HG03378 (cell line): ENCODE results near the gene THAP2.
A peak's percentile ranks its signal among the peaks of the same experiment; 100 is the strongest.

Experiments
- ATAC-seq: cut with Tn5 transposase; IDR thresholded peaks from one replicate; pipeline ENCODE4 v1.9.1; 2021; ENCODE audit warnings: mild to moderate bottlenecking, moderate library complexity; ENCODE audit not compliant: unreplicated experiment

The THAP2 gene

GRCh38 chr12:71663561-71664410 lies at the start of gene THAP2, which contains the start of gene ZFC3H1:
TSS of gene THAP2 (plus strand) at chr12:71664301. CDS start at chr12:71664510, 209 bp downstream.
TSS of gene ZFC3H1 (minus strand) at chr12:71663848. CDS start at chr12:71663610, 238 bp downstream.
- ATAC-seq = peak; percentile 97

- ATAC-seq = no peak
Measured at GRCh38 chr12:71621938-71622337, 42.2 kb upstream of the THAP2 start.

- no peak for ATAC-seq
Measured at GRCh38 chr12:71625476-71625875, 38.6 kb upstream of the THAP2 start.

GRCh38 chr12:71626098-71626497 lies 38.0 kb upstream of the THAP2 start:
- no peak for ATAC-seq

- no peak for ATAC-seq
Measured at GRCh38 chr12:71626768-71627167, 37.3 kb upstream of the THAP2 start.

GRCh38 chr12:71627438-71628002 lies 36.6 kb upstream of the THAP2 start:
- no peak for ATAC-seq

GRCh38 chr12:71636704-71637115 lies 27.4 kb upstream of the THAP2 start:
- no peak for ATAC-seq

GRCh38 chr12:71638499-71638898 lies 25.6 kb upstream of the THAP2 start:
- no peak for ATAC-seq

GRCh38 chr12:71639341-71639760 lies 24.8 kb upstream of the THAP2 start:
- no peak for ATAC-seq

GRCh38 chr12:71640316-71640715 lies 23.8 kb upstream of the THAP2 start:
- ATAC-seq = no peak

- no peak for ATAC-seq
Measured at GRCh38 chr12:71641390-71641789, 22.7 kb upstream of the THAP2 start.

GRCh38 chr12:71642264-71642663 lies 21.8 kb upstream of the THAP2 start:
- ATAC-seq = peak; percentile 49

- ATAC-seq = no peak
Measured at GRCh38 chr12:71645268-71645667, 18.8 kb upstream of the THAP2 start.

- ATAC-seq = no peak
Measured at GRCh38 chr12:71646512-71646911, 17.6 kb upstream of the THAP2 start.

- ATAC-seq = no peak
Measured at GRCh38 chr12:71648537-71648936, 15.6 kb upstream of the THAP2 start.

GRCh38 chr12:71649401-71649800 lies 14.7 kb upstream of the THAP2 start:
- no peak for ATAC-seq

GRCh38 chr12:71652656-71653055 lies 11.4 kb upstream of the THAP2 start:
- no peak for ATAC-seq

- no peak for ATAC-seq
Measured at GRCh38 chr12:71653137-71653536, 11.0 kb upstream of the THAP2 start.

- no peak for ATAC-seq
Measured at GRCh38 chr12:71654200-71654599, 9.9 kb upstream of the THAP2 start.

- no peak for ATAC-seq
Measured at GRCh38 chr12:71655495-71655894, 8.6 kb upstream of the THAP2 start.

- no peak for ATAC-seq
Measured at GRCh38 chr12:71655907-71656306, 8.2 kb upstream of the THAP2 start.

- no peak for ATAC-seq
Measured at GRCh38 chr12:71656740-71657139, 7.4 kb upstream of the THAP2 start.
